ENCODE data around the gene EMSY.

Gene EMSY

GRCh38 chr11:76453248-76453647 lies 8.4 kb downstream of the EMSY start:
- no peak for DNase-seq (ENCODE audit: low read depth, low spot score)

- no peak for DNase-seq (ENCODE audit: low read depth, low spot score)
Observed at GRCh38 chr11:76455331-76455730, 10.5 kb downstream of the EMSY start.

GRCh38 chr11:76455931-76456330 lies 11.1 kb downstream of the EMSY start:
- DNase-seq (ENCODE audit: low read depth, low spot score), result no peak

- DNase-seq (ENCODE audit: low read depth, low spot score), result no peak
Observed at GRCh38 chr11:76456571-76456970, 11.8 kb downstream of the EMSY start.

- DNase-seq (ENCODE audit: low read depth, low spot score), result no peak
Observed at GRCh38 chr11:76459299-76459698, 14.5 kb downstream of the EMSY start.

- DNase-seq (ENCODE audit: low read depth, low spot score), result no peak
Observed at GRCh38 chr11:76459846-76460245, 15.0 kb downstream of the EMSY start.

GRCh38 chr11:76462317-76462716 lies 17.5 kb downstream of the EMSY start:
- no peak for DNase-seq (ENCODE audit: low read depth, low spot score)

GRCh38 chr11:76465701-76466100 lies 20.9 kb downstream of the EMSY start:
- no peak for DNase-seq (ENCODE audit: low read depth, low spot score)

- DNase-seq (ENCODE audit: low read depth, low spot score), result no peak
Observed at GRCh38 chr11:76466666-76467065, 21.8 kb downstream of the EMSY start.

GRCh38 chr11:76469141-76469540 lies 24.3 kb downstream of the EMSY start:
- no peak for DNase-seq (ENCODE audit: low read depth, low spot score)

- no peak for DNase-seq (ENCODE audit: low read depth, low spot score)
Observed at GRCh38 chr11:76471382-76471781, 26.6 kb downstream of the EMSY start.

- DNase-seq (ENCODE audit: low read depth, low spot score), result no peak
Observed at GRCh38 chr11:76480241-76480640, 35.4 kb downstream of the EMSY start.

- no peak for DNase-seq (ENCODE audit: low read depth, low spot score)
Observed at GRCh38 chr11:76491644-76492043, 46.8 kb downstream of the EMSY start.

GRCh38 chr11:76493040-76493439 lies 48.2 kb downstream of the EMSY start:
- no peak for DNase-seq (ENCODE audit: low read depth, low spot score)

GRCh38 chr11:76493626-76494539 lies 49.1 kb downstream of the EMSY start:
- no peak for DNase-seq (ENCODE audit: low read depth, low spot score)

- no peak for DNase-seq (ENCODE audit: low read depth, low spot score)
Observed at GRCh38 chr11:76495019-76495418, 50.2 kb downstream of the EMSY start.

- DNase-seq (ENCODE audit: low read depth, low spot score), result no peak
Observed at GRCh38 chr11:76496174-76496573, 51.4 kb downstream of the EMSY start.

- DNase-seq (ENCODE audit: low read depth, low spot score), result no peak
Observed at GRCh38 chr11:76501526-76502202, 56.8 kb downstream of the EMSY start.

- no peak for DNase-seq (ENCODE audit: low read depth, low spot score)
Observed at GRCh38 chr11:76506833-76507232, 62.0 kb downstream of the EMSY start.

- no peak for DNase-seq (ENCODE audit: low read depth, low spot score)
Observed at GRCh38 chr11:76510060-76511047, 65.5 kb downstream of the EMSY start.

GRCh38 chr11:76512851-76513653 lies 68.2 kb downstream of the EMSY start:
- no peak for DNase-seq (ENCODE audit: low read depth, low spot score)
